NT2/D1 (cell line): Measurements from ENCODE around the gene RELN.

Experiments used
- DNase-seq: peaks from one replicate; pipeline ENCODE4 v3.0.0-alpha.2; 2011; ENCODE audit warnings: low read depth, low spot score
- H3K27me3 ChIP-seq: 2 replicates; pipeline ENCODE4 v1.6.0; 2011; ENCODE audit warnings: mild to moderate bottlenecking; ENCODE audit not compliant: insufficient read length, insufficient read depth
- H3K36me3 ChIP-seq: 2 replicates; pipeline ENCODE4 v1.6.1; 2011; ENCODE audit warnings: mild to moderate bottlenecking, low read length, mixed read lengths; ENCODE audit not compliant: insufficient read depth, insufficient read length
- H3K4me1 ChIP-seq: 2 replicates; pipeline ENCODE4 v1.5.1; 2011; ENCODE audit not compliant: insufficient read depth, insufficient read length
- H3K4me3 ChIP-seq: 2 replicates; pipeline ENCODE4 v1.5.1; 2011; ENCODE audit warnings: low read depth; ENCODE audit not compliant: insufficient read length
- H3K9ac ChIP-seq: 2 replicates; pipeline ENCODE4 v1.6.0; 2011; ENCODE audit warnings: low read depth; ENCODE audit not compliant: insufficient read length
- H3K9me3 ChIP-seq: 2 replicates; pipeline ENCODE4 v1.5.1; 2011; ENCODE audit warnings: mild to moderate bottlenecking, low read length; ENCODE audit not compliant: insufficient read depth
- SUZ12 ChIP-seq: IDR thresholded peaks from 2 replicates; pipeline ENCODE4 v1.6.1; 2011; ENCODE audit not compliant: insufficient read length, insufficient read depth; ENCODE audit errors: extremely low read depth
- YY1 ChIP-seq: IDR thresholded peaks from 2 replicates; pipeline ENCODE4 v1.6.1; 2011; ENCODE audit not compliant: insufficient read length, insufficient read depth
- ZNF274 ChIP-seq: IDR thresholded peaks from 2 replicates; pipeline ENCODE4 v1.6.1; 2011; ENCODE audit warnings: mild to moderate bottlenecking, low read depth, low read length

The RELN gene

GRCh38 chr7:104008107-104008506 is 18.6 kb upstream of the RELN start:
- no peak for TF ChIP-seq ZNF274
- TF ChIP-seq SUZ12, result no peak
- TF ChIP-seq YY1, result no peak

GRCh38 chr7:104007614-104008013 is 18.2 kb upstream of the RELN start:
- Histone ChIP-seq H3K9ac (no peak overlapping the region), H3K27me3 (no peaks in the 10 kb centered on the region), H3K4me1 (no peaks in the 10 kb centered on the region), H3K4me3 (no peak overlapping the region), H3K36me3 (no peaks in the 10 kb centered on the region), H3K9me3 (no peaks in the 10 kb centered on the region)
- TF ChIP-seq SUZ12, result no peak
- TF ChIP-seq YY1, result no peak
- no peak for TF ChIP-seq ZNF274
- DNase-seq, result no peak

More at GRCh38 chr7:104008107-104008506, 18.6 kb upstream of the RELN start:
- no peaks in the 10 kb centered on the region for H3K4me1 ChIP-seq
- H3K4me3 ChIP-seq, result no peak overlapping the region
- H3K9me3 ChIP-seq, result no peaks in the 10 kb centered on the region
- H3K36me3 ChIP-seq, result no peaks in the 10 kb centered on the region
- H3K27me3 ChIP-seq, result no peaks in the 10 kb centered on the region
- no peak for DNase-seq
- H3K9ac ChIP-seq, result no peak overlapping the region

- H3K9ac ChIP-seq, result no peak overlapping the region
- H3K9me3 ChIP-seq, result no peaks in the 10 kb centered on the region
- no peaks in the 10 kb centered on the region for H3K4me1 ChIP-seq
- H3K27me3 ChIP-seq, result no peaks in the 10 kb centered on the region
- no peak overlapping the region for H3K4me3 ChIP-seq
- TF ChIP-seq ZNF274 (no peak), SUZ12 (no peak), YY1 (no peak)
- no peaks in the 10 kb centered on the region for H3K36me3 ChIP-seq
- no peak for DNase-seq
These were observed 15.7 kb upstream of the RELN start for GRCh38 chr7:104005197-104005596.

GRCh38 chr7:103996639-103997038 is 7.2 kb upstream of the RELN start:
- peaks cover 10% of the 10 kb centered on the region for H3K27me3 ChIP-seq
- no peaks in the 10 kb centered on the region for H3K36me3 ChIP-seq
- H3K9ac ChIP-seq, result no peak overlapping the region
- no peaks in the 10 kb centered on the region for H3K9me3 ChIP-seq
- TF ChIP-seq ZNF274 (no peak), YY1 (no peak), SUZ12 (no peak)
- H3K4me3 ChIP-seq, result no peak overlapping the region
- H3K4me1 ChIP-seq, result no peaks in the 10 kb centered on the region
- no peak for DNase-seq

- DNase-seq, result no peak
- Histone ChIP-seq H3K36me3 (no peaks in the 10 kb centered on the region), H3K9ac (no peak overlapping the region), H3K4me1 (no peaks in the 10 kb centered on the region), H3K27me3 (peaks cover 15% of the 10 kb centered on the region), H3K4me3 (no peak overlapping the region), H3K9me3 (no peaks in the 10 kb centered on the region)
- TF ChIP-seq SUZ12 (no peak), YY1 (no peak), ZNF274 (no peak)
These were observed 6.6 kb upstream of the RELN start for GRCh38 chr7:103996017-103996551.

GRCh38 chr7:103995554-103995953 is 6.1 kb upstream of the RELN start:
- H3K9me3 ChIP-seq, result no peaks in the 10 kb centered on the region
- peaks cover 20% of the 10 kb centered on the region for H3K27me3 ChIP-seq
- no peak overlapping the region for H3K4me3 ChIP-seq
- no peak overlapping the region for H3K9ac ChIP-seq
- no peaks in the 10 kb centered on the region for H3K36me3 ChIP-seq
- H3K4me1 ChIP-seq, result no peaks in the 10 kb centered on the region
- no peak for DNase-seq
- TF ChIP-seq SUZ12 (no peak), ZNF274 (no peak), YY1 (no peak)

GRCh38 chr7:103993551-103993950 is 4.1 kb upstream of the RELN start:
- no peak for DNase-seq
- Histone ChIP-seq H3K27me3 (peaks cover 33% of the 10 kb centered on the region), H3K4me1 (no peaks in the 10 kb centered on the region), H3K9ac (no peak overlapping the region), H3K4me3 (no peak overlapping the region), H3K36me3 (no peaks in the 10 kb centered on the region), H3K9me3 (no peaks in the 10 kb centered on the region)
- TF ChIP-seq ZNF274 (no peak), SUZ12 (no peak), YY1 (no peak)

- Histone ChIP-seq H3K4me3 (no peak overlapping the region), H3K27me3 (peaks cover 51% of the 10 kb centered on the region), H3K4me1 (no peaks in the 10 kb centered on the region), H3K9ac (no peak overlapping the region), H3K9me3 (no peaks in the 10 kb centered on the region), H3K36me3 (no peaks in the 10 kb centered on the region)
- DNase-seq, result no peak
- no peak for TF ChIP-seq YY1
- no peak for TF ChIP-seq SUZ12
- no peak for TF ChIP-seq ZNF274
These were observed 1.9 kb upstream of the RELN start for GRCh38 chr7:103991406-103991805.
